Measurements from ENCODE around the gene MIP. TPM values are rescaled to one million over a fixed set of nuclear protein-coding genes. Genes with fewer than 3 reads are reported as not detected.

Gene MIP
- total and polyA plus RNA-seq, 2 donors (not counting 3 experiments of a cell fraction or from before 2014, with no cell fraction given), result 0.18 TPM; not detected in 1

DNA sequence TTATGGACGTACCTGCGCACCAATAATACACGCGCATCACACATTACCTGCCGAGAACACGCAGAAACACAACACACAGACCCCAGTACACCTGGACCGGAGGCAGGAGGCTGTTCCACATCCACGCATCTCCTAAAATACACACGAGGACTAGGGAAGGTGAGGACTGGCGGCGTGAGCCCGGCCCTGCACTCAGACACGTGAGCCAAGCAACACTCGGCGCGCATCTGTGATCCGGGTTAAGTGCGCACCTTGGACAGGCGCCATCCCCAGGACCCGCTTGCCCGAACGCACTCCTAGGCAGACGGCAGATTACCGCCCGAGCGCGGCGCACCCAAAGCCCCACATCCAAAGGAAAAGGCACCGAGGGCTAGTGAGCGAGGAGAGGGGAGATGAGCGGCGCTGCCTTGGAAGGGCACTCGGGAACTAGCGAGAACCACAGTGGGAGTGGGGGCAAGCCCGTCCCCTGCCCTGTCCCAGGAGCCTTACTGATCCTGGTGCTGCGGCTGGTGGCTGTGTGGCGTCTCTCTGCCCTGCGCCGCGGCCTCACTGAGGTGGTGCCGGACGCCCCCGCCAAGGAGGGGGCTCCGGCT lies 33.1 kb upstream of the MIP start:
- Histone ChIP-seq H3K9ac (replicated peaks; ENCODE audit: extremely low read depth, insufficient read depth, low read length) (no peak overlapping the region), H3K9me3 (replicated peaks; ENCODE audit: control insufficient read depth, insufficient read depth, low read length) (no peaks in the 10 kb centered on the region), H3K4me1 (ENCODE audit: control insufficient read depth, extremely low read depth, insufficient read depth, low read length) (peaks cover 4% of the 10 kb centered on the region), H3K79me2 (ENCODE audit: control insufficient read depth, insufficient read depth, low read length) (no peaks in the 10 kb centered on the region), H4K20me1 (replicated peaks; ENCODE audit: control insufficient read depth, extremely low read depth, insufficient read depth, low read length) (no peaks in the 10 kb centered on the region), H3K4me3 (replicated peaks in 1 of 3; ENCODE audit: insufficient read depth in 1 of 3, low read depth in 1 of 3, low read length in 3 of 3) (peak overlapping the region in 2 of 3 experiments; percentile 1 to 27), H2AFZ (ENCODE audit: low read depth, low read length) (peak overlapping the region; percentile 18), H3K27me3 (ENCODE audit: control insufficient read depth in 2 of 2, insufficient read depth in 2 of 2, low read length in 2 of 2) (peaks cover 24 to 46% of the 10 kb centered on the region in 2 experiments), H3K36me3 (ENCODE audit: control insufficient read depth in 2 of 2, extremely low read depth in 1 of 2, insufficient read depth in 2 of 2, low read length in 2 of 2) (no peaks in the 10 kb centered on the region), H3K9me1 (replicated peaks; ENCODE audit: control insufficient read depth, extremely low read depth, insufficient read depth, low read length) (no peaks in the 10 kb centered on the region), H3K4me2 (ENCODE audit: insufficient read depth, low read length) (peak overlapping the region; percentile 6), H3K27ac (ENCODE audit: insufficient read depth, low read depth, low read length) (no peak overlapping the region)
- BruUV-seq (replicated peaks), result no TSS peak
- intact Hi-C loops (cut with micrococcal nuclease) (no loop called here), dilution Hi-C loops (cut with MboI; ENCODE audit: extremely low pct_ligation_motif_present, low sequenced_read_pairs) (no loop called here)
- DNase-seq (ENCODE audit: low read depth, low spot score) (peak; percentile 6), FAIRE-seq (no peak)
- TF ChIP-seq EZH2 (IDR thresholded peaks at IDR 0.05; ENCODE audit: borderline replicate concordance, low read depth, low read length, severe bottlenecking), result peak; percentile 89
- TF ChIP-seq FOS (IDR thresholded peaks at IDR 0.05; ENCODE audit: borderline replicate concordance, insufficient read depth, low read length), result no peak
- CTCF ChIA-PET, result interaction anchor here (1.6 kb wide), 1 partner anchor 149 kb away, joined by 4 read pairs; no protein-coding TSS in a partner anchor
- POLR2A ChIA-PET, result no interaction called here

DNA sequence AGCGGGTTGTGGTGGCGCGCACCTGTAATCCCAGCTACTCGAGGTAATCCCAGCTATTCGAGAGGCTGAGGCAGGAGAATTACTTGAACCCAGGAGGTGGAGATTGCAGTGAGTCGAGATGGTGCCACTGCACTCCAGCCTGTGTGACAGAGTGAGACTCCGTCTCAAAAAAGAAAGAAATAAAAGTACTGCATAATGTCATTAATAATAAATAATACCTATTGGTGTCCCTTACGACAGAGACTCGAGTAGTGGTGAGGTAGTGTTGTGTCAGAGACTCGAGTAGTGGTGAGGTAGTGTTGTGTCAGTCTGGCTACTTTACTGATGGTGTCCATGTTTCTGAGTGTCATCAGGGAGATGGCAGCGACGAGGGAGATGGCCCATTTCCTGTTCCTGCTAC lies 32.2 kb upstream of the MIP start:
- BruUV-seq (replicated peaks), result no TSS peak
- dilution Hi-C loops (cut with MboI; ENCODE audit: extremely low pct_ligation_motif_present, low sequenced_read_pairs), result no loop called here
- POLR2A ChIA-PET, result no interaction called here
- FAIRE-seq (no peak), DNase-seq (ENCODE audit: low read depth, low spot score) (no peak)
- H3K4me2 ChIP-seq (ENCODE audit: insufficient read depth, low read length), result no peak overlapping the region
- H3K36me3 ChIP-seq (ENCODE audit: control insufficient read depth in 2 of 2, extremely low read depth in 1 of 2, insufficient read depth in 2 of 2, low read length in 2 of 2), result no peaks in the 10 kb centered on the region
- H3K9me1 ChIP-seq (replicated peaks; ENCODE audit: control insufficient read depth, extremely low read depth, insufficient read depth, low read length), result no peaks in the 10 kb centered on the region
- no peak overlapping the region for H2AFZ ChIP-seq (ENCODE audit: low read depth, low read length)
- H3K79me2 ChIP-seq (ENCODE audit: control insufficient read depth, insufficient read depth, low read length), result no peaks in the 10 kb centered on the region
- CTCF ChIA-PET, result no interaction called here
- no peak overlapping the region for H3K4me3 ChIP-seq (replicated peaks in 1 of 3; ENCODE audit: insufficient read depth in 1 of 3, low read depth in 1 of 3, low read length in 3 of 3)
- TF ChIP-seq POLR2A (IDR thresholded peaks at IDR 0.05; ENCODE audit: low read depth, low read length) (no peak), POLR2AphosphoS5 (IDR thresholded peaks at IDR 0.05; ENCODE audit: insufficient read depth, low read depth, low read length) (no peak), GATA2 (IDR thresholded peaks at IDR 0.05; ENCODE audit: insufficient read depth, insufficient read length, low read depth, low read length) (no peak), MYC (IDR thresholded peaks at IDR 0.05; ENCODE audit: low read depth, low read length) (no peak)
- TF ChIP-seq, protein P1, sequence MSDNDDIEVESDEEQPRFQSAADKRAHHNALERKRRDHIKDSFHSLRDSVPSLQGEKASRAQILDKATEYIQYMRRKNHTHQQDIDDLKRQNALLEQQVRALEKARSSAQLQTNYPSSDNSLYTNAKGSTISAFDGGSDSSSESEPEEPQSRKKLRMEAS (IDR thresholded peaks at IDR 0.05; ENCODE audit: insufficient read depth, insufficient read length), result no peak
- H3K9ac ChIP-seq (replicated peaks; ENCODE audit: extremely low read depth, insufficient read depth, low read length), result no peak overlapping the region
- H4K20me1 ChIP-seq (replicated peaks; ENCODE audit: control insufficient read depth, extremely low read depth, insufficient read depth, low read length), result no peaks in the 10 kb centered on the region
- H3K27me3 ChIP-seq (ENCODE audit: control insufficient read depth in 2 of 2, insufficient read depth in 2 of 2, low read length in 2 of 2), result peaks cover 22 to 40% of the 10 kb centered on the region in 2 experiments
- intact Hi-C loops (cut with micrococcal nuclease), result no loop called here
- H3K4me1 ChIP-seq (ENCODE audit: control insufficient read depth, extremely low read depth, insufficient read depth, low read length), result peaks cover 4% of the 10 kb centered on the region
- H3K27ac ChIP-seq (ENCODE audit: insufficient read depth, low read depth, low read length), result no peak overlapping the region
- H3K9me3 ChIP-seq (replicated peaks; ENCODE audit: control insufficient read depth, insufficient read depth, low read length), result no peaks in the 10 kb centered on the region
